ES-I3 (cell line): ENCODE results near the gene C1orf105.

Experiments
- H3K36me3 ChIP-seq: 2 replicates; pipeline ENCODE4 v1.6.1; 2013; ENCODE audit warnings: mild to moderate bottlenecking, low read length, control low read depth, moderate library complexity; ENCODE audit not compliant: insufficient read depth
- H3K4me1 ChIP-seq: 2 replicates; pipeline ENCODE4 v1.6.1; 2013; ENCODE audit warnings: mild to moderate bottlenecking, control low read depth, low read length; ENCODE audit not compliant: insufficient read depth
- H3K9ac ChIP-seq: 2 replicates; pipeline ENCODE4 v1.6.1; 2013; ENCODE audit warnings: low read depth, mild to moderate bottlenecking, low read length, moderate library complexity
- H3K9me3 ChIP-seq: 2 replicates; pipeline ENCODE4 v1.6.1; 2013; ENCODE audit warnings: mild to moderate bottlenecking, low read length, moderate library complexity; ENCODE audit not compliant: control insufficient read depth, insufficient read depth

C1orf105 gene

DNA sequence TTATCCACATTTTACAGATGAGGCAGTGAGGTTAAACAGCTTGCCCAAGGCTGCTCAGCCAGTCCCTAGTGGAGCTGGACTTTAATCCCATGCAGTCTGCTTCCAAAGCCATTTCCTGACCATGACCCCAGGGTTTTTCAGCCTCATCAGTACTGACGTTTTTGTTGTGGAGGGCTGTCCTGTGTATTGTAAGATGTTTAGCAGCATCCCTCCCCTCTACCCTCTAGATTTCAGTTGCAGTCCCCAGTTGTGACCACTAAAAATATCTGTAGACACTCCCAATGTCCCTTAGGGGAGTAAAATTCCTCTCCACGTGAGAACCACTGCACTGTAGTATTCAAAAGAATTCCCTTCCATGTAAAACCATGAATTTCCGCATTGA is 30.2 kb upstream of the C1orf105 start:
- no peaks in the 10 kb centered on the region for H3K36me3 ChIP-seq
- no peaks in the 10 kb centered on the region for H3K9me3 ChIP-seq
- H3K9ac ChIP-seq, result no peak overlapping the region
- H3K4me1 ChIP-seq, result peaks cover 27% of the 10 kb centered on the region

- Histone ChIP-seq H3K9me3 (no peaks in the 10 kb centered on the region), H3K9ac (no peak overlapping the region), H3K36me3 (no peaks in the 10 kb centered on the region), H3K4me1 (peaks cover 27% of the 10 kb centered on the region)
Measured at GRCh38 chr1:172390683-172391551, 29.6 kb upstream of the C1orf105 start.

DNA sequence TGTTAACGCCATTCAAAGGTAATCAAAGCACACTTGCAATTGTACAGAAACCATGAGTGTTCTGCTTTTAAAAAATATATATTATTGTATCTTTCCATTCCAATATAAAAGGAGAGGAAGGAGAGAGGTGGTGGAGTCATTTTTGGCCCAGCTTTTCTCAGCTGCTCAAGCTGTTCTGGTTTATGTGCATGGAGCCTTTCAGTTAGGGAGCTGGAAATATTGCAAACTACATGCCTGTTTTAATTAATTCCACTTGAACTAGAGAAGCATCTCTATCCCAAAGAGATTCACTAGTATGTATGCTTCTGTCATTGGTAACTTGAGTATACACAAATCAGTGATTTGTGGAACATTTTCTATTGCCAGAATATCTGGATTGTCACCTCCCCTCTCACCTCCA is 28.5 kb upstream of the C1orf105 start:
- H3K36me3 ChIP-seq, result no peaks in the 10 kb centered on the region
- H3K9me3 ChIP-seq, result no peaks in the 10 kb centered on the region
- no peak overlapping the region for H3K9ac ChIP-seq
- H3K4me1 ChIP-seq, result peaks cover 27% of the 10 kb centered on the region

DNA sequence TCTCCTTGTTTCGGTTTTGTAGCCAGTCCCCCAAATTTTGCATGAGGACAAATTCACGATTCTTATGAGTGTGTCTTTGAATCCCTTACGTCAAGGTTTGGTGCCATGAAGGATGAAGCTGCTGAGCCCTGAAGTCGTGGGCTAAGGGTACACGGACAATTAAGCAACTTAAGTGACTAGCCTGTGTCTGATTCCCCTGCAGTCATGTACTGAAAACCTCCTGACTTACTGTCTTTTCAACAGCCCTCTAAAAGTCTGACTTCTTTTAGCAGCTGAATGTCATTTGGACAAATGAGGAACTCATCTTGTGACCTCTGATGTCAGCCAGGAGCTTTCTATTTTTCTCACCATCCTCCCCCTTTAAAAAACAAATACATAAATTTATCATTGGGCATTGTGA is 27.1 kb upstream of the C1orf105 start:
- H3K36me3 ChIP-seq, result no peaks in the 10 kb centered on the region
- no peak overlapping the region for H3K9ac ChIP-seq
- H3K9me3 ChIP-seq, result no peaks in the 10 kb centered on the region
- H3K4me1 ChIP-seq, result peaks cover 27% of the 10 kb centered on the region

GRCh38 chr1:172394141-172394751 is 26.2 kb upstream of the C1orf105 start:
- Histone ChIP-seq H3K36me3 (no peaks in the 10 kb centered on the region), H3K9ac (no peak overlapping the region), H3K9me3 (no peaks in the 10 kb centered on the region), H3K4me1 (peaks cover 31% of the 10 kb centered on the region)

- H3K4me1 ChIP-seq, result peaks cover 35% of the 10 kb centered on the region
- no peak overlapping the region for H3K9ac ChIP-seq
Measured at GRCh38 chr1:172394811-172395210, 25.7 kb upstream of the C1orf105 start.

GRCh38 chr1:172395576-172395975 is 24.9 kb upstream of the C1orf105 start:
- H3K4me1 ChIP-seq, result peaks cover 35% of the 10 kb centered on the region
- H3K36me3 ChIP-seq, result no peaks in the 10 kb centered on the region
- H3K9me3 ChIP-seq, result no peaks in the 10 kb centered on the region
- no peak overlapping the region for H3K9ac ChIP-seq

More at GRCh38 chr1:172394811-172395210, 25.7 kb upstream of the C1orf105 start:
- no peaks in the 10 kb centered on the region for H3K36me3 ChIP-seq
- no peaks in the 10 kb centered on the region for H3K9me3 ChIP-seq

- Histone ChIP-seq H3K9me3 (no peaks in the 10 kb centered on the region), H3K36me3 (no peaks in the 10 kb centered on the region), H3K9ac (no peak overlapping the region), H3K4me1 (peaks cover 30% of the 10 kb centered on the region)
Measured at GRCh38 chr1:172397221-172397620, 23.3 kb upstream of the C1orf105 start.

DNA sequence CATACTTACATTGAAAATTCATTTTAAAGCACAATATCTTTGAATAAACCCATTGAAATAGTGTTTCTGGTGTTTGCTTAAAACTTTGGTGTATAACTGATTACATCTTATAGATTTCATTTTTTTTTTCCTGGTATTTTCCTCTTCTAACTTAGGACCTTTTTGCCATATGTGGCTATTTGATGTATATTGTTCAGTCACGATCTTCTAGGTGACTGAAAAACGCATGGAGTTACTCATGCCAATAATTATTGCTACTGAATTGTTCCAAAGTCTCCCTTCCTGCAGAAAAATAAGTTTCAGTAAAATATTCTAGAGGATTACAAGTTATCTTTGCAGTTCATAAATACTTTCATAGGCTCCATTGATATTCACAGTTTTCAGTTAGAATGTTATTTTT is 22.9 kb upstream of the C1orf105 start:
- no peak overlapping the region for H3K9ac ChIP-seq
- no peaks in the 10 kb centered on the region for H3K36me3 ChIP-seq
- H3K9me3 ChIP-seq, result no peaks in the 10 kb centered on the region
- peaks cover 30% of the 10 kb centered on the region for H3K4me1 ChIP-seq

- Histone ChIP-seq H3K9me3 (no peaks in the 10 kb centered on the region), H3K36me3 (no peaks in the 10 kb centered on the region), H3K9ac (no peak overlapping the region), H3K4me1 (peaks cover 30% of the 10 kb centered on the region)
Measured at GRCh38 chr1:172398193-172398592, 22.3 kb upstream of the C1orf105 start.

GRCh38 chr1:172398970-172399755 is 21.3 kb upstream of the C1orf105 start:
- no peak overlapping the region for H3K9ac ChIP-seq
- H3K4me1 ChIP-seq, result peaks cover 27% of the 10 kb centered on the region

GRCh38 chr1:172399756-172400721 is 20.4 kb upstream of the C1orf105 start:
- H3K36me3 ChIP-seq, result no peaks in the 10 kb centered on the region
- H3K4me1 ChIP-seq, result peaks cover 19% of the 10 kb centered on the region
- no peak overlapping the region for H3K9ac ChIP-seq

More at GRCh38 chr1:172398970-172399755, 21.3 kb upstream of the C1orf105 start:
- no peaks in the 10 kb centered on the region for H3K9me3 ChIP-seq
- no peaks in the 10 kb centered on the region for H3K36me3 ChIP-seq

DNA sequence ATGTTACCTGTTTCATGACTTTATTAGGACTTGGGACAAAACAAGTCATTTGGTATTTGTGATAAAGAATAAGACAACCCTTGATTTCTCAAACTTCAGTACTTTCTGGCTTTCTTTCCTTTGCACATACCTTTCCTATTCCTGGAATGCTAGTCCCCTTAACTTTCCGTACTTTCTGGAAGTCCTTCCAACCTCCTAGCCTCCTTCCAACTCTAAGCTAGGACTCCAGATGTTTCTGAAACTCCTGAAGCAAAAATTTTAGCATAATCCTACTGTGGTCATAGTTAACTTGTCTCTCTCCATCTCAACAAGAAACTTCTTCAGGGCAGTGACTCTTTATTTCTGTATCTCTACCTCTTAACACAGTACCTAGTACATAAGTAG is 19.8 kb upstream of the C1orf105 start:
- peaks cover 19% of the 10 kb centered on the region for H3K4me1 ChIP-seq
- no peaks in the 10 kb centered on the region for H3K9me3 ChIP-seq
- no peak overlapping the region for H3K9ac ChIP-seq
- H3K36me3 ChIP-seq, result no peaks in the 10 kb centered on the region

More at GRCh38 chr1:172399756-172400721, 20.4 kb upstream of the C1orf105 start:
- H3K9me3 ChIP-seq, result no peaks in the 10 kb centered on the region

DNA sequence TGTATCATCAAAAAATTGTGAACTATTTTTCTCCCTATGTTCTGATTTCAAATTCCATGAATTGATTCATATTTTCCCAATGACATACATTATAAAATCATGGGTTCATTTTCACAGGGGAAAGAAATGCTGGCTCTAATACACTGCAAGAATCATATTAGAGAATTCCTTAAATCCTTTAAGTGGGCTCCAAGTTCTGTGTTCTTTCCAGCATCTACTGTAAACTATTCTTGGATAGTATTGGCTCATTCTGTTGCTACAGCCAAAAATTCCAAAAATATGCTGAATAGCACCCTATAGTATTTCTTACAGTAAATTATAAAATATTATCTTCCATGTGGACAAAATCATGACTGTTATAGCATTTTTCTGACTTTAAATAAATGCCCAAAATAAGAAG is 19.0 kb upstream of the C1orf105 start:
- no peak overlapping the region for H3K9ac ChIP-seq
- H3K36me3 ChIP-seq, result no peaks in the 10 kb centered on the region
- H3K4me1 ChIP-seq, result peaks cover 19% of the 10 kb centered on the region
- no peaks in the 10 kb centered on the region for H3K9me3 ChIP-seq
